IMR-90 (cell line): ENCODE results near the gene HSD17B7. TPM values are rescaled to one million over a fixed set of nuclear protein-coding genes. Genes with fewer than 3 reads are reported as not detected.

Source experiments
- ATAC-seq: fragments of 200-7000 bp; cut with Tn5 transposase; 2 replicates; pipeline ENCODE4 v1.9.1; 2020; ENCODE audit warnings: low read depth, mild to moderate bottlenecking, moderate library complexity
- BruUV-seq: library from RNA; stranded (reverse); fragments of 400-500 nt; replicated peaks from 2 replicates; lab custom pipeline; 2021; lab: Mats Ljungman, UMichigan
- CTCF ChIA-PET: fragments of 300-600 bp; formaldehyde crosslinking; extraction: SDS; loops from one replicate; lab custom pipeline; 2021; ENCODE audit warnings: antibody characterized with exemption; lab: Yijun Ruan, JAX
- POLR2A ChIA-PET: fragments of 300-600 bp; sonication (Branson Sonifier 250); formaldehyde crosslinking; loops from one replicate; lab custom pipeline; 2022; ENCODE audit warnings: antibody characterized with exemption; ENCODE audit not compliant: unreplicated experiment; lab: Charles Lee
- DNase-seq: peaks from one replicate; pipeline ENCODE4 v3.0.0; 2013
- H2AFZ ChIP-seq: replicated peaks from 2 replicates; pipeline ENCODE3; 2013; ENCODE audit warnings: low read length, mild to moderate bottlenecking; ENCODE audit not compliant: poor library complexity
- H2AK5ac ChIP-seq: 2 replicates; pipeline ENCODE4 v1.6.1; 2013; ENCODE audit warnings: low read depth, low read length, inconsistent platforms
- H2AK9ac ChIP-seq: replicated peaks from 2 replicates; pipeline ENCODE3; 2013; ENCODE audit warnings: mild to moderate bottlenecking, low read depth, low read length, moderate library complexity; ENCODE audit not compliant: poor library complexity
- H2BK120ac ChIP-seq: 2 replicates; pipeline ENCODE4 v1.6.1; 2013; ENCODE audit warnings: low read depth, low read length, inconsistent platforms
- H2BK15ac ChIP-seq: 3 replicates; pipeline ENCODE4 v1.6.1; 2013; ENCODE audit warnings: low read depth, low read length, inconsistent platforms
- H2BK20ac ChIP-seq: 2 replicates; pipeline ENCODE4 v1.6.1; 2013; ENCODE audit warnings: low read depth, mild to moderate bottlenecking, inconsistent platforms, low read length, moderate library complexity
- H2BK5ac ChIP-seq: 2 replicates; pipeline ENCODE4 v1.6.1; 2013; ENCODE audit warnings: mild to moderate bottlenecking, low read depth, low read length, inconsistent platforms; ENCODE audit not compliant: poor library complexity, severe bottlenecking
- H3K14ac ChIP-seq: replicated peaks from 2 replicates; pipeline ENCODE4 v1.6.1; 2013; ENCODE audit warnings: low read depth, low read length, inconsistent platforms
- H3K18ac ChIP-seq: 2 replicates; pipeline ENCODE4 v1.6.1; 2013; ENCODE audit warnings: low read depth, low read length, control low read depth
- H3K23ac ChIP-seq: 2 replicates; pipeline ENCODE4 v1.6.1; 2013; ENCODE audit warnings: low read depth, low read length, inconsistent platforms
- H3K27ac ChIP-seq: 2 replicates; pipeline ENCODE4 v1.5.1; 2013; ENCODE audit warnings: mild to moderate bottlenecking, control low read depth, low read length; ENCODE audit not compliant: insufficient read depth
- H3K27me3 ChIP-seq: 2 replicates; pipeline ENCODE4 v1.6.1; 2013; ENCODE audit warnings: low read length; ENCODE audit not compliant: control insufficient read depth, insufficient read depth
- H3K36me3 ChIP-seq: 2 replicates; pipeline ENCODE4 v1.6.1; 2013; ENCODE audit warnings: low read length, mixed read lengths; ENCODE audit not compliant: control insufficient read depth, insufficient read depth
- H3K4ac ChIP-seq: 2 replicates; pipeline ENCODE4 v1.6.1; 2013; ENCODE audit warnings: low read depth, low read length, inconsistent platforms
- H3K4me1 ChIP-seq: 2 replicates; pipeline ENCODE4 v1.6.1; 2013; ENCODE audit warnings: low read length, mixed read lengths; ENCODE audit not compliant: control insufficient read depth, insufficient read depth
- H3K4me2 ChIP-seq: 2 replicates; pipeline ENCODE4 v1.6.1; 2013; ENCODE audit warnings: low read depth, mild to moderate bottlenecking, control low read depth, low read length, moderate library complexity
- H3K4me3 ChIP-seq: 2 replicates; pipeline ENCODE4 v1.5.1; 2013; ENCODE audit warnings: low read depth, mild to moderate bottlenecking, control low read depth, low read length, moderate library complexity; ENCODE audit not compliant: insufficient read depth
- H3K56ac ChIP-seq: 2 replicates; pipeline ENCODE4 v1.6.1; 2013; ENCODE audit warnings: low read length, inconsistent platforms; ENCODE audit not compliant: insufficient read depth; ENCODE audit errors: extremely low read depth
- H3K79me1 ChIP-seq, 2 experiments: 2 replicates each; pipeline ENCODE4 v1.6.1; 2013; ENCODE audit warnings: low read length in 2 of 2, inconsistent platforms in 1 of 2, low read depth in 1 of 2
- H3K9ac ChIP-seq: 2 replicates; pipeline ENCODE4 v1.6.1; 2013; ENCODE audit warnings: low read depth, low read length, control low read depth
- H3K9me1 ChIP-seq: 2 replicates; pipeline ENCODE4 v1.6.1; 2013; ENCODE audit warnings: low read length, inconsistent platforms; ENCODE audit not compliant: insufficient read depth
- H3K9me3 ChIP-seq: 2 replicates; pipeline ENCODE4 v1.6.1; 2013; ENCODE audit warnings: low read length; ENCODE audit not compliant: control insufficient read depth, insufficient read depth
- H4K20me1 ChIP-seq: 2 replicates; pipeline ENCODE4 v1.6.1; 2013; ENCODE audit warnings: low read length, inconsistent platforms; ENCODE audit not compliant: insufficient read depth
- H4K5ac ChIP-seq: 2 replicates; pipeline ENCODE4 v1.6.1; 2013; ENCODE audit warnings: mild to moderate bottlenecking, low read depth, low read length, control low read depth
- H4K8ac ChIP-seq, 2 experiments: 2 replicates each; pipeline ENCODE4 v1.6.1; 2013; ENCODE audit warnings: low read depth in 2 of 2, low read length in 2 of 2, control low read depth in 1 of 2, inconsistent platforms in 1 of 2
- H4K91ac ChIP-seq: 2 replicates; pipeline ENCODE4 v1.6.1; 2013; ENCODE audit warnings: low read depth, low read length, inconsistent platforms; ENCODE audit not compliant: insufficient read depth
- CEBPB ChIP-seq: IDR thresholded peaks from 2 replicates; pipeline ENCODE4 v1.6.1; 2012; ENCODE audit warnings: low read depth, low read length, improper control_type of control experiment
- CHD1 ChIP-seq: IDR thresholded peaks from 2 replicates; pipeline ENCODE4 v1.6.1; 2012; ENCODE audit warnings: low read depth, low read length, improper control_type of control experiment
- FOS ChIP-seq: fragments of 150-350 bp; IDR thresholded peaks from 2 replicates; pipeline ENCODE4 v1.6.1; 2016; ENCODE audit warnings: low read depth, low read length
- MAFK ChIP-seq: IDR thresholded peaks from 2 replicates; pipeline ENCODE4 v1.6.1; 2012; ENCODE audit warnings: low read depth, low read length, improper control_type of control experiment
- MAZ ChIP-seq: IDR thresholded peaks from 2 replicates; pipeline ENCODE4 v1.6.1; 2012; ENCODE audit warnings: low read depth, mild to moderate bottlenecking, low read length, improper control_type of control experiment, moderate library complexity, borderline replicate concordance
- MXI1 ChIP-seq: IDR thresholded peaks from 2 replicates; pipeline ENCODE4 v1.6.1; 2012; ENCODE audit warnings: low read depth, mild to moderate bottlenecking, low read length, moderate library complexity, borderline replicate concordance
- RCOR1 ChIP-seq: IDR thresholded peaks from 2 replicates; pipeline ENCODE4 v1.6.1; 2012; ENCODE audit warnings: mild to moderate bottlenecking, low read length, improper control_type of control experiment; ENCODE audit not compliant: insufficient replicate concordance
- RFX5 ChIP-seq: IDR thresholded peaks from 2 replicates; pipeline ENCODE4 v1.8.0; 2012; ENCODE audit warnings: low read depth, mild to moderate bottlenecking, low read length, moderate library complexity
- SMC3 ChIP-seq: fragments of 150-350 bp; IDR thresholded peaks from 2 replicates; pipeline ENCODE4 v1.6.1; 2016; ENCODE audit warnings: low read depth, mild to moderate bottlenecking, antibody characterized with exemption, low read length, moderate library complexity
- USF2 ChIP-seq: fragments of 150-350 bp; IDR thresholded peaks from 2 replicates; pipeline ENCODE4 v1.6.1; 2017; ENCODE audit warnings: mild to moderate bottlenecking, antibody characterized with exemption, low read length, low read depth
- WGBS, 2 experiments: methylation state at CpG; one replicate each; pipeline versions ENCODE4 v1.1.5 to v1.1.7; 2013; ENCODE audit warnings: missing lambda C conversion rate in 2 of 2; ENCODE audit not compliant: insufficient read length in 1 of 2; ENCODE audit errors: extremely low coverage in 2 of 2; 5-methylcytosine and 5-hydroxymethylcytosine counted together
- dilution Hi-C: fragments of 300-500 bp; cut with HindIII; formaldehyde crosslinking; loops from one replicate; pipeline ENCODE4 v1.14.3; 2018; ENCODE audit warnings: low sequenced_read_pairs; ENCODE audit not compliant: unreplicated experiment
- in situ Hi-C: fragments of 300-500 bp; cut with MboI; formaldehyde crosslinking; loops from 3 replicates; pipeline ENCODE4 v1.14.3; 2019; ENCODE audit warnings: low sequenced_read_pairs, inconsistent platforms, mixed read lengths
- intact Hi-C: fragments of 100-400 bp; cut with micrococcal nuclease; formaldehyde crosslinking; loops from 2 replicates; pipeline ENCODE4 v1.10.0; 2022
- polyA plus RNA-seq, 3 experiments: library from polyadenylated mRNA; depleted of rRNA; stranded (reverse); fragments of >200 nt; gene quantifications; 2 replicates each; pipeline ENCODE4 v1.2.3, GENCODE V29; 2012; ENCODE audit warnings: low replicate concordance in 1 of 3
- total RNA-seq: library from RNA; depleted of rRNA; stranded (reverse); fragments of >200 nt; gene quantifications from 2 replicates; pipeline ENCODE4 v1.2.3, GENCODE V29; 2012

The HSD17B7 gene
- total and polyA plus RNA-seq, 2 of the 4 experiments (the other 2 are of a cell fraction): 10.6 to 17.7 TPM

DNA sequence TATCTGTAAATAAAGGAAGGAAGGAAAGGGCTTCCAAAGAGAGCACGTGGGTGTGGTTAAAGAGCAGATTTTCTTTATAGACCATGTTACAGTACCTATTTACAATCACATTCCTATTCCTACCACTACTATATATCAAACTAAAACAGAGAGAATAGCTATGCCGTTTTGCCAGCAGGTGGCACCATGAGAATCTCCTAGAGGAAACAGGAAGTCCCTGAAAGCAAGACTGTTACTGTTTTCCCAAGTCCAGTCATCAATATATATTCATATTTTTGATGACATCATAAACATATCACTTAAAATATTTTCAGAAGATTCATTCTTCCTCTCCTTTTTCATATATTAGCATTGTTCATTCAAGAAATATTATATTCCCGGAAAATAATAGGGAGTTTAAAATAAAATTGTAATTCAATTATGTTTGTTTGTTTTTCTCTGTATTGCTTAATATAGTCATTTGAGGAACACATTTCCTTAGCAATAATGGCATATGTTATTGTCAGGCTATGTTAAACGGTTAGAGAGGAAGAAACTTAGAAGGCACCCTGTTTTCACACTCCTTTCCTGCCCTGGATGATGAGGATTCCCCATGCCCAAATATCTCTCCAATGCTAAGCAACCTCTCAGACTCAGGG, 63.9 kb downstream of the HSD17B7 start (continued):
- no peak for TF ChIP-seq RFX5

GRCh38 chr1:162855461-162856150, 65.1 kb downstream of the HSD17B7 start:
- DNase-seq (peak; percentile 65), ATAC-seq (peak; percentile 35)
- peak overlapping the region; percentile 54 for H3K23ac ChIP-seq
- no peaks in the 10 kb centered on the region for H3K9me1 ChIP-seq
- H4K8ac ChIP-seq: peak overlapping the region; percentile 26 to 47; a peak in 3 of 4 replicates
- H4K20me1 ChIP-seq: no peaks in the 10 kb centered on the region
- CTCF ChIA-PET: interaction anchor here (2.8 kb wide), 1 partner anchor 213 kb away, joined by 21 read pairs; the partner anchor contains the start of gene RGS4
- no CpG with 5 or more reads among the region's 4 CpGs for WGBS, 2 experiments
- peak overlapping the region; percentile 56 for H2BK5ac ChIP-seq
- BruUV-seq: no TSS peak
- H3K14ac ChIP-seq: peak overlapping the region; percentile 61
- H2AFZ ChIP-seq: no peak overlapping the region
- no peaks in the 10 kb centered on the region for H3K9me3 ChIP-seq
- H3K27me3 ChIP-seq: no peaks in the 10 kb centered on the region
- H2BK15ac ChIP-seq: 0 out of 3 replicates have a peak overlapping the region, but pooled peaks have one; percentile 77
- H2BK20ac ChIP-seq: peak overlapping the region; percentile 59; the same call in 1 of the 2 replicates
- H3K56ac ChIP-seq: no peak overlapping the region
- peaks cover 4% of the 10 kb centered on the region; the same call in 1 of the 2 replicates for H3K4me1 ChIP-seq
- no peak overlapping the region for H3K9ac ChIP-seq
- POLR2A ChIA-PET: no interaction called here
- no peak overlapping the region for H2AK9ac ChIP-seq
- dilution Hi-C loops: loop anchor here (25.0 kb wide), 2 partner anchors 207 to 457 kb away; partner anchors contain the start of genes NUF2 and RGS4
- no peak overlapping the region for H3K27ac ChIP-seq
- no peak overlapping the region; the same call in 1 of the 2 replicates for H4K5ac ChIP-seq
- no peaks in the 10 kb centered on the region for H3K36me3 ChIP-seq
- in situ Hi-C loops: loop anchor here (5.0 kb wide), 1 partner anchor 322 kb away; no protein-coding TSS in a partner anchor
- no peaks in the 10 kb centered on the region for H3K79me1 ChIP-seq
- peak overlapping the region; percentile 43; the same call in 1 of the 2 replicates for H3K18ac ChIP-seq
- peak overlapping the region; percentile 72; the same call in 1 of the 2 replicates for H3K4ac ChIP-seq
- intact Hi-C loops: loop anchor here (2.0 kb wide), 2 partner anchors 23 to 319 kb away; no protein-coding TSS in a partner anchor
- H2BK120ac ChIP-seq: peak overlapping the region; percentile 63; the same call in 1 of the 2 replicates
- H4K91ac ChIP-seq: peak overlapping the region; percentile 32; the same call in 1 of the 2 replicates
- TF ChIP-seq MAFK (no peak), RFX5 (no peak), USF2 (no peak), CHD1 (no peak), CEBPB (no peak), SMC3 (no peak), MAZ (no peak), FOS (no peak), MXI1 (no peak), RCOR1 (no peak)
- no peak overlapping the region for H3K4me2 ChIP-seq
- peak overlapping the region; percentile 15; the same call in 1 of the 2 replicates for H2AK5ac ChIP-seq
- H3K4me3 ChIP-seq: no peak overlapping the region
